HEK293 (cell line): Measurements from ENCODE around the gene EIF2AK2.

ENCODE experiments used
- ZFHX2 ChIP-seq: fragments of 450-650 bp; formaldehyde crosslinking; conservative IDR thresholded peaks from 2 replicates; pipeline ENCODE4 v1.5.1; 2016; ENCODE audit warnings: missing biosample characterization, missing genetic modification characterization
- ZNF274 ChIP-seq, 2 experiments: fragments of 200-500 bp in 1 of 2; fragments of 450-650 bp in 1 of 2; sonication (Bioruptor generic) in 1 of 2; formaldehyde crosslinking in 1 of 2; IDR thresholded peaks; 2 replicates each; pipeline versions ENCODE4 v1.5.1 to v1.6.1; 2014 to 2016; ENCODE audit warnings: borderline replicate concordance in 1 of 2, inconsistent platforms in 1 of 2, low read length in 1 of 2, missing biosample characterization in 1 of 2, missing genetic modification characterization in 1 of 2
- ZNF629 ChIP-seq: fragments of 450-650 bp; formaldehyde crosslinking; IDR thresholded peaks from 2 replicates; pipeline ENCODE4 v1.5.1; 2017; ENCODE audit warnings: missing biosample characterization, missing genetic modification characterization
- ZNF76 ChIP-seq: fragments of 450-650 bp; formaldehyde crosslinking; IDR thresholded peaks from 2 replicates; pipeline ENCODE4; 2016; ENCODE audit warnings: low read depth, missing biosample characterization, missing genetic modification characterization, borderline replicate concordance
- TF ChIP-seq, protein P1 (sequence below): fragments of 450-650 bp; formaldehyde crosslinking; IDR thresholded peaks from 2 replicates; pipeline ENCODE4 v1.5.1; 2016; ENCODE audit warnings: missing biosample characterization, missing genetic modification characterization

DNA sequence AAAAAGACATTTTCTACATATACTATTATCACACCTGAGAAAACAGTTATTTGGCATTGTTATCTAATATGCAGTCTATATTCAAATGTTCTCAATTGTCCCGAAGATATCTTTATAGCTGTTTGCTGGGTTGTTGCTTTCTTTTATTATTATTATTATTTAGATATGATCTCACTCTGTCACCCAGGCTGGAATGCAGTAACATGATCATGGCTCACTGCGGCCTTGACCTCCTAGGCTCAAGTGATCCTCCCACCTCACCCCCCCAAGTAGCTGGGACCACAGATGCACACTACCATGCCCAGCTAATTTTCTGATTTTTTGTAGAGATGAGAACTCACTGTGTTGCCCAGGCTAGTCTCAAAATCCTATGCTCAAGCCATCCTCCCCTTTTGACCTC lies 52.6 kb downstream of the EIF2AK2 start:
- TF ChIP-seq, protein P1, sequence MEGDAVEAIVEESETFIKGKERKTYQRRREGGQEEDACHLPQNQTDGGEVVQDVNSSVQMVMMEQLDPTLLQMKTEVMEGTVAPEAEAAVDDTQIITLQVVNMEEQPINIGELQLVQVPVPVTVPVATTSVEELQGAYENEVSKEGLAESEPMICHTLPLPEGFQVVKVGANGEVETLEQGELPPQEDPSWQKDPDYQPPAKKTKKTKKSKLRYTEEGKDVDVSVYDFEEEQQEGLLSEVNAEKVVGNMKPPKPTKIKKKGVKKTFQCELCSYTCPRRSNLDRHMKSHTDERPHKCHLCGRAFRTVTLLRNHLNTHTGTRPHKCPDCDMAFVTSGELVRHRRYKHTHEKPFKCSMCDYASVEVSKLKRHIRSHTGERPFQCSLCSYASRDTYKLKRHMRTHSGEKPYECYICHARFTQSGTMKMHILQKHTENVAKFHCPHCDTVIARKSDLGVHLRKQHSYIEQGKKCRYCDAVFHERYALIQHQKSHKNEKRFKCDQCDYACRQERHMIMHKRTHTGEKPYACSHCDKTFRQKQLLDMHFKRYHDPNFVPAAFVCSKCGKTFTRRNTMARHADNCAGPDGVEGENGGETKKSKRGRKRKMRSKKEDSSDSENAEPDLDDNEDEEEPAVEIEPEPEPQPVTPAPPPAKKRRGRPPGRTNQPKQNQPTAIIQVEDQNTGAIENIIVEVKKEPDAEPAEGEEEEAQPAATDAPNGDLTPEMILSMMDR (tag by site-specific recombination), result no peak
- TF ChIP-seq ZNF274 (IDR thresholded peaks at IDR 0.05; ENCODE audit: low read length) (no peak), ZNF274 (tag by site-specific recombination; IDR thresholded peaks at IDR 0.05; ENCODE audit: borderline replicate concordance) (no peak), ZNF629 (tag by site-specific recombination) (no peak), ZNF76 (no peak), ZFHX2 (tag by site-specific recombination) (no peak)
